Measurements from ENCODE around the gene EHD4. TPM values are rescaled to one million over a fixed set of nuclear protein-coding genes. Genes with fewer than 3 reads are reported as not detected.

The EHD4 gene
- total RNA-seq, 1 donor from 2014 or later = 64.9 TPM

DNA sequence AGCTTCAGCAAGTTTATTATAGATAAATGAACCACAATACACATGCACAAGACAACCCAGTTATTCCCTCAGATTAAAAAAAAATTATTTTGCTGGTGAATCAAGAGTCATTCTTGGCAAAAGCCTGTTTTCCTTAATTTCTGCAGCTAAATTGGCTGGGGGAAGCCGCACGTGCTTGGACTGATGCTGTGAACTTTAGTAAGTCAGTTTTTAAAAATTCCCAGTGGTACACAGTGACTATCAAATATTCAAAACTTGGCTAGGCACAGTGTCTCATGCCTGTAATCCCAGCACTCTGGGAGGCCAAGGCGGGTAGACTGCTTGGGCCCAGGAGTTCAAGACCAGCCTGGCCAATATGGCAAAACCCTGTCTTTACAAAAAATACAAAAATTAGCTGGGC lies 23.9 kb downstream of the EHD4 start:
- H3K27ac Mint-ChIP-seq (ENCODE audit: unreplicated experiment) = no peak overlapping the region
- peaks cover 21% of the 10 kb centered on the region for H3K36me3 Mint-ChIP-seq (ENCODE audit: low read depth, unreplicated experiment)
- H3K9me3 Mint-ChIP-seq (ENCODE audit: unreplicated experiment) = no peaks in the 10 kb centered on the region
- no peak overlapping the region for H3K4me3 Mint-ChIP-seq (ENCODE audit: unreplicated experiment)
- TF ChIP-seq, protein P1, sequence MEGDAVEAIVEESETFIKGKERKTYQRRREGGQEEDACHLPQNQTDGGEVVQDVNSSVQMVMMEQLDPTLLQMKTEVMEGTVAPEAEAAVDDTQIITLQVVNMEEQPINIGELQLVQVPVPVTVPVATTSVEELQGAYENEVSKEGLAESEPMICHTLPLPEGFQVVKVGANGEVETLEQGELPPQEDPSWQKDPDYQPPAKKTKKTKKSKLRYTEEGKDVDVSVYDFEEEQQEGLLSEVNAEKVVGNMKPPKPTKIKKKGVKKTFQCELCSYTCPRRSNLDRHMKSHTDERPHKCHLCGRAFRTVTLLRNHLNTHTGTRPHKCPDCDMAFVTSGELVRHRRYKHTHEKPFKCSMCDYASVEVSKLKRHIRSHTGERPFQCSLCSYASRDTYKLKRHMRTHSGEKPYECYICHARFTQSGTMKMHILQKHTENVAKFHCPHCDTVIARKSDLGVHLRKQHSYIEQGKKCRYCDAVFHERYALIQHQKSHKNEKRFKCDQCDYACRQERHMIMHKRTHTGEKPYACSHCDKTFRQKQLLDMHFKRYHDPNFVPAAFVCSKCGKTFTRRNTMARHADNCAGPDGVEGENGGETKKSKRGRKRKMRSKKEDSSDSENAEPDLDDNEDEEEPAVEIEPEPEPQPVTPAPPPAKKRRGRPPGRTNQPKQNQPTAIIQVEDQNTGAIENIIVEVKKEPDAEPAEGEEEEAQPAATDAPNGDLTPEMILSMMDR (IDR thresholded peaks at IDR 0.05; ENCODE audit: unreplicated experiment) = no peak
- DNase-seq (ENCODE audit: low spot score) = no peak
- H3K4me1 Mint-ChIP-seq (ENCODE audit: unreplicated experiment) = peaks cover 27% of the 10 kb centered on the region
- H3K27me3 Mint-ChIP-seq (ENCODE audit: unreplicated experiment) = peaks cover 9% of the 10 kb centered on the region

DNA sequence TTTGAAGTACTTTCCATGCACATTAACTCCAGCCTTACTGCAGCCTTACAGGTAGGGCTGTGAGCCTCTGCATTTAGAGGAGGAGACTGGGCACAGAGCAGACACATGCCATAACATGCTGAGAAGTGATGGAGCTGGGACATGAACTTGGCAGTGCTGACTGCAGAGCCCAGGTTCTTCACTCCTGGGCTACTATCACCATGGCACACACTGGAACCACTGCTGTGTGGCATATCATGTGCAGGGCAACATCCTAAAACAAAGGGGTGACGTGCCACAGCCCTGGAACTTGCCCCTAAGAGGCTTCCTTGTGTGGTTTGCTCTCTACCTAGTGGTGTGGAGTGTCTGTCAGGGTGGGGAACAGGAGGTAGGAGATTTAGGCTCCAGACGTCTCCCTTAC lies 25.4 kb downstream of the EHD4 start:
- no peak for DNase-seq (ENCODE audit: low spot score)
- Mint-ChIP-seq H3K4me1 (ENCODE audit: unreplicated experiment) (peaks cover 38% of the 10 kb centered on the region), H3K27ac (ENCODE audit: unreplicated experiment) (no peak overlapping the region), H3K27me3 (ENCODE audit: unreplicated experiment) (peaks cover 14% of the 10 kb centered on the region), H3K4me3 (ENCODE audit: unreplicated experiment) (no peak overlapping the region), H3K9me3 (ENCODE audit: unreplicated experiment) (no peaks in the 10 kb centered on the region), H3K36me3 (ENCODE audit: low read depth, unreplicated experiment) (peaks cover 28% of the 10 kb centered on the region)
- TF ChIP-seq, protein P1 (IDR thresholded peaks at IDR 0.05; ENCODE audit: unreplicated experiment) = no peak

DNA sequence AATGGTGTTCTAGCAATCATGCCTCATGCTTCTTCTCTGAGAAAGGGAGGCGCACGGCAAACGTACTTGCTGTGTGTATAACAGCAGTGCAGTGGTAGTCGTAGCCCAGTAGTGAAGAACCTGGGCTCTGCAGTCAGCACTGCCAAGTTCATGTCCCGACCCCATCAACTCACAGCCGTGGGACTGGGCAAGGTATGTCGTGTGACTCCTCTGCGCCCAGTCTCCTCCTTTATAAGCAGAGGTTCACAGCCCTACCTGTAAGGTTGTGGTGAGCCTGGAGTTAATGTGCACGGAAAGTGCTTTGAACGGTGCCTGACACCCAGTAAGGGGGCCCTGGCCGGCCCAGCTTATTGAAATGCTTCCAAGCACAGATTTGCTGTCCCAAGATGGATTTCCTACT lies 26.6 kb downstream of the EHD4 start:
- Mint-ChIP-seq H3K36me3 (ENCODE audit: low read depth, unreplicated experiment) (peaks cover 33% of the 10 kb centered on the region), H3K9me3 (ENCODE audit: unreplicated experiment) (no peaks in the 10 kb centered on the region), H3K4me1 (ENCODE audit: unreplicated experiment) (peaks cover 42% of the 10 kb centered on the region), H3K27ac (ENCODE audit: unreplicated experiment) (no peak overlapping the region), H3K4me3 (ENCODE audit: unreplicated experiment) (no peak overlapping the region), H3K27me3 (ENCODE audit: unreplicated experiment) (peaks cover 14% of the 10 kb centered on the region)
- DNase-seq (ENCODE audit: low spot score) = no peak
- TF ChIP-seq, protein P1 (IDR thresholded peaks at IDR 0.05; ENCODE audit: unreplicated experiment) = no peak

DNA sequence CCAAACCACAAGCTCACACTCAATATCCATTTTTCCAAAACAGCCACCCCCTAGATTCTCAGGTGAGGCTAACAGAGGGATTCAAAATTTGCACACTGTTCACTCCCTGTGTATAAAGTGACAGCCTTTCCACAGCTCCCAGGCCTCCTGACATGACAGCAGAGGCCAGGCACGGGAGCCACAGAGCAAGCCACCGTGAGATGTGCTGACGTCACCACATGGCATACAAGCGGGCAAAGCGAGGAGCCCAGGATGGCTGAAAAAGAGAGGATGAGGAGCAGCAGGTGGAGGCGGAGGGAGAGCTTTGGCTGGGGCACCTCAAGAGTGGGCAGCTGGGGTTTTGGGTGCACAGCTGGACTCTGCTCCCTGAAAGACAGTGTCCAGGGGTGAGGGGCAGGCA lies 27.1 kb downstream of the EHD4 start:
- TF ChIP-seq, protein P1 (IDR thresholded peaks at IDR 0.05; ENCODE audit: unreplicated experiment) = no peak
- Mint-ChIP-seq H3K4me1 (ENCODE audit: unreplicated experiment) (peaks cover 47% of the 10 kb centered on the region), H3K36me3 (ENCODE audit: low read depth, unreplicated experiment) (peaks cover 33% of the 10 kb centered on the region), H3K4me3 (ENCODE audit: unreplicated experiment) (peak overlapping the region; percentile 63), H3K27me3 (ENCODE audit: unreplicated experiment) (peaks cover 14% of the 10 kb centered on the region), H3K9me3 (ENCODE audit: unreplicated experiment) (no peaks in the 10 kb centered on the region), H3K27ac (ENCODE audit: unreplicated experiment) (peak overlapping the region; percentile 79)
- DNase-seq (ENCODE audit: low spot score) = no peak

DNA sequence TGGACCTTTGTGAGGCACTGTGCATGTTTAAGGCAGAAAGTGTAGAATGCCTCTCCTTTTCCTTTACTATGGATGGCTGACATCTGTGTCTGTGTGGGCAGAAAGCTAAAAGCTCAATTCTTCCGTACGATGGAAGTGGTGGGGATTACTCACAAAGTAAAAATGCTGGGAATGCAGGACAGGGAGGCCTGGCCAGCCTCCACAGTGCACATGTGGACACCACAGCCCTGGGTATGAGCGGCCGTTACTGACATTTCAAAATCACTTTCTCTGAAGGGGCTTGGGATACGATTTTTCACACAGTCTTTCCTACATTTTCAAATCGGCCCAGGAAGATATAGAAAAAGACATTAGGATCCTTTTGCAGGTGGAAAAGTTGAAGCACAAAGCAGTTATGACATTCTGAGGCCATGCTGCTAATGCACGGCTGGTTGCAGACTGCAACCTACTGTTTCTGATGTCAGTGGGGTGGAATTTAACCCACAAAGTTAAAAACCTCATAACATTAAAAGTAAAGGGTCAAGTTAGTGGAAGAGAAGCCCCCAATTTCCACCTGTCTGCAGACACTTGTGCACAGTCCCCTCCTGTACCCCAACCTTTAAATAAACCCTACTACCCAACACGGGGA lies 27.9 kb downstream of the EHD4 start:
- TF ChIP-seq, protein P1 (IDR thresholded peaks at IDR 0.05; ENCODE audit: unreplicated experiment) = no peak
- Mint-ChIP-seq H3K27me3 (ENCODE audit: unreplicated experiment) (peaks cover 14% of the 10 kb centered on the region), H3K36me3 (ENCODE audit: low read depth, unreplicated experiment) (peaks cover 32% of the 10 kb centered on the region), H3K9me3 (ENCODE audit: unreplicated experiment) (no peaks in the 10 kb centered on the region), H3K4me3 (ENCODE audit: unreplicated experiment) (peak overlapping the region; percentile 42), H3K4me1 (ENCODE audit: unreplicated experiment) (peaks cover 48% of the 10 kb centered on the region), H3K27ac (ENCODE audit: unreplicated experiment) (peak overlapping the region; percentile 89)
- DNase-seq (ENCODE audit: low spot score) = no peak
